ENCODE measurements around the gene PPFIBP2.
A peak's percentile ranks its signal among the peaks of the same experiment; 100 is the strongest.

The PPFIBP2 gene

GRCh38 chr11:7520981-7521487 lies 7.2 kb downstream of the PPFIBP2 start:
- in situ Hi-C loops (cut with MboI; ENCODE audit: low sequenced_read_pairs, unreplicated experiment): loop anchor here (25.0 kb wide), 1 partner anchor 466 kb away; the partner anchor contains the start of gene EIF3F
- TF ChIP-seq CTCF (IDR thresholded peaks at IDR 0.05; ENCODE audit: borderline replicate concordance, control extremely low read depth, extremely low read depth, insufficient read depth, missing control alignments): no peak
- peak; percentile 57 for DNase-seq (ENCODE audit: low spot score)

DNA sequence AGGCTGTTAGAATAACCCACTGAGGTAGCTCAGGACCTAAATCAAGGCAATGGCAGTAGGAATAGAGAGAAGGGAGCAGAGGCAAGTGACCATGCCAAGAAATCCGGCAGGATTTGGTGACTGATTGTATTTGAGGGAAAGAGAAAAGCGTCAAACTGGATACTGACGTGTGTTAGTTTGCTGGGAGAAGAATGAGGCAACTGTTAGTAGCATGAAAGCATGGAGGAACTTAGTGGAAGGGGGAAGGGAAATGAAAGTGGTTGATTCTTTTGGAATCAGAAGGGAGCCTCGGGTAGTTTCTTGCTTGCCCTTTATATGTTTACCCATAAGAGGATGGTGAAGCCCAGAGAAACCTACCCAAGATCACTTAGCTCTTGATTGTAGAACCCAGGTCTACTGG lies 8.3 kb downstream of the PPFIBP2 start:
- TF ChIP-seq CTCF (IDR thresholded peaks at IDR 0.05; ENCODE audit: borderline replicate concordance, control extremely low read depth, extremely low read depth, insufficient read depth, missing control alignments): no peak
- DNase-seq (ENCODE audit: low spot score): no peak
- in situ Hi-C loops (cut with MboI; ENCODE audit: low sequenced_read_pairs, unreplicated experiment): loop anchor here (25.0 kb wide), 1 partner anchor 465 kb away; the partner anchor contains the start of gene EIF3F

- in situ Hi-C loops (cut with MboI; ENCODE audit: low sequenced_read_pairs, unreplicated experiment): loop anchor here (25.0 kb wide), 1 partner anchor 465 kb away; the partner anchor contains the start of gene EIF3F
- no peak for TF ChIP-seq CTCF (IDR thresholded peaks at IDR 0.05; ENCODE audit: borderline replicate concordance, control extremely low read depth, extremely low read depth, insufficient read depth, missing control alignments)
These were observed 8.7 kb downstream of the PPFIBP2 start for GRCh38 chr11:7522546-7522945.

DNA sequence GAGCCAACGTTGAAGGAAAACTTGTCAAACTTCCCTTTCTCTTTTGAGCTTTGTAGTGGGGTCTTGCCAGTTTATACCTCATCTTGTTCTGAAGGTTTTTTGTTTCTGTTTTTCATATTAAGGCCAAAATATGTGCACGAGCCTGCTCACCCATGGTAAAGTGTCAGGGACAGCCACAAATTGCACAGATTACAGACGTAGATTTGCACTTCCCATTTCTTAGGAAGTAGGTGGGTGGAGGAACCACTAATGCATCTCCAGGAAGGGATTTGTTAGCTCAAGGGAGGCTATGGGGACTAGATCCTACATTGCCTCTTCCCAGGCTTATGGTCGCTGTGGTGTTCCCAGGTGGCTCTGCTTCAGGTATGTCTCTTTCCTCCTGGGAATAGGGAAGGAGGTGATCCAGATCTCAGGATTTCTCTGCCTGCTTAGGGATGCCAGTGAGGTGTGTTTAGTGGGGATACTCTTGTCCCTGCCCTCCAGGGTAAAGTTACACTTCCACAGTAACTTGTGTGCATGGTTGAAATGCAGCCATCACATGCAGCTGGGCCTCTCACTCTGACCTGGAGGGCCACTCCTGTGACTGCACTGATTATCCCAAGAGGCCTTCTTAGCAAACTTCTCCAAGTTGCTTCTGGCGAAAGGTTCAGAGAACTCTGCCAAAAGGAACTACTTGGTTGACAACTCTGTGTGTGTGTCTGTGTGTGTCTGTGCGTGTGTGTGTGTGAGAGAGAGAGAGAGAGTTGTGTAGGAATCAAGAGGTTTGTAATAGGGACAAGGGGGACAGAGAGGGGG lies 9.8 kb downstream of the PPFIBP2 start:
- no peak for TF ChIP-seq CTCF (IDR thresholded peaks at IDR 0.05; ENCODE audit: borderline replicate concordance, control extremely low read depth, extremely low read depth, insufficient read depth, missing control alignments)
- in situ Hi-C loops (cut with MboI; ENCODE audit: low sequenced_read_pairs, unreplicated experiment): loop anchor here (25.0 kb wide), 1 partner anchor 464 kb away; the partner anchor contains the start of gene EIF3F
- DNase-seq (ENCODE audit: low spot score): no peak

More at GRCh38 chr11:7522546-7522945, 8.7 kb downstream of the PPFIBP2 start:
- no peak for DNase-seq (ENCODE audit: low spot score)

GRCh38 chr11:7524462-7525235 lies 10.8 kb downstream of the PPFIBP2 start:
- no peak for DNase-seq (ENCODE audit: low spot score)
- in situ Hi-C loops (cut with MboI; ENCODE audit: low sequenced_read_pairs, unreplicated experiment): loop anchor here (25.0 kb wide), 1 partner anchor 463 kb away; the partner anchor contains the start of gene EIF3F
- no peak for TF ChIP-seq CTCF (IDR thresholded peaks at IDR 0.05; ENCODE audit: borderline replicate concordance, control extremely low read depth, extremely low read depth, insufficient read depth, missing control alignments)

GRCh38 chr11:7525424-7525823 lies 11.6 kb downstream of the PPFIBP2 start:
- in situ Hi-C loops (cut with MboI; ENCODE audit: low sequenced_read_pairs, unreplicated experiment): no loop called here
- DNase-seq (ENCODE audit: low spot score): no peak
- no peak for TF ChIP-seq CTCF (IDR thresholded peaks at IDR 0.05; ENCODE audit: borderline replicate concordance, control extremely low read depth, extremely low read depth, insufficient read depth, missing control alignments)
